Measurements from ENCODE around the gene HCK.

DNA sequence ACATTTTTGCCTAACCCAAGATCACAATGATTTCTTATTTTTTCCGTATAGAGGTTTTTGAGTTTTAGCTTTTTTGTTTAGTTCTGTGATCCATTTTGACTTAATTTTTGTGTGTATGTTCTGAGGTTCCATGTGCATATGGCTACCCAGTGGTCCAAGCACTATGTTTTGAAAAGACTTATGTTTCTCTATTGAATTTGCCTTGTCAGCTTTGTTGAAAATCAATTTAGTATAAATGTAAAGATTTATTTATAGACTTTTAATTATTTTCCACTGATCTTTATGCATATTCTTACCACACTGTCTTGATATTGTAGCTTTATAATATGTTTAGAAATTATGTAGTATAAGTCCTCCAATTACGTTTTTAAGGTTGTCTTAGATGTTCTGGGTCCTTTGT lies 67.7 kb downstream of the HCK start:
- TF ChIP-seq, protein P1, sequence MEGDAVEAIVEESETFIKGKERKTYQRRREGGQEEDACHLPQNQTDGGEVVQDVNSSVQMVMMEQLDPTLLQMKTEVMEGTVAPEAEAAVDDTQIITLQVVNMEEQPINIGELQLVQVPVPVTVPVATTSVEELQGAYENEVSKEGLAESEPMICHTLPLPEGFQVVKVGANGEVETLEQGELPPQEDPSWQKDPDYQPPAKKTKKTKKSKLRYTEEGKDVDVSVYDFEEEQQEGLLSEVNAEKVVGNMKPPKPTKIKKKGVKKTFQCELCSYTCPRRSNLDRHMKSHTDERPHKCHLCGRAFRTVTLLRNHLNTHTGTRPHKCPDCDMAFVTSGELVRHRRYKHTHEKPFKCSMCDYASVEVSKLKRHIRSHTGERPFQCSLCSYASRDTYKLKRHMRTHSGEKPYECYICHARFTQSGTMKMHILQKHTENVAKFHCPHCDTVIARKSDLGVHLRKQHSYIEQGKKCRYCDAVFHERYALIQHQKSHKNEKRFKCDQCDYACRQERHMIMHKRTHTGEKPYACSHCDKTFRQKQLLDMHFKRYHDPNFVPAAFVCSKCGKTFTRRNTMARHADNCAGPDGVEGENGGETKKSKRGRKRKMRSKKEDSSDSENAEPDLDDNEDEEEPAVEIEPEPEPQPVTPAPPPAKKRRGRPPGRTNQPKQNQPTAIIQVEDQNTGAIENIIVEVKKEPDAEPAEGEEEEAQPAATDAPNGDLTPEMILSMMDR (IDR thresholded peaks at IDR 0.05; ENCODE audit: insufficient read depth, low read length, poor library complexity, severe bottlenecking) = no peak
- no peak for TF ChIP-seq EZH2phosphoT487 (conservative IDR thresholded peaks at IDR 0.05; ENCODE audit: low read length)
